Measurements from ENCODE around the gene GH2. TPM values are rescaled to one million over a fixed set of nuclear protein-coding genes. Genes with fewer than 3 reads are reported as not detected.

Gene GH2
- total and polyA plus RNA-seq, 4 donors = not detected

GRCh38 chr17:63842173-63842539, 39.6 kb downstream of the GH2 start:
- ATAC-seq (ENCODE audit: insufficient read depth, low FRiP score) (no peak), DNase-seq (no peak)
- TF ChIP-seq CTCF (IDR thresholded peaks at IDR 0.05; ENCODE audit: control extremely low read depth, extremely low read depth) = no peak
- Histone ChIP-seq H3K4me3 (peak overlapping the region; percentile 75), H3K4me1 (ENCODE audit: control insufficient read depth in 5 of 5, insufficient read depth in 5 of 5, low read length in 5 of 5) (peaks cover 17 to 56% (median 29%) of the 10 kb centered on the region in 5 donors), H3K36me3 (ENCODE audit: control insufficient read depth in 4 of 4, insufficient read depth in 4 of 4, low read length in 4 of 4) (peaks cover 0 to 5% (median 3%) of the 10 kb centered on the region in 4 donors), H3K27ac (ENCODE audit: low read depth in 1 of 2, low read length in 1 of 2) (peak overlapping the region; percentile 83 to 98), H3K27me3 (ENCODE audit: control insufficient read depth in 3 of 3, insufficient read depth in 3 of 3, low read length in 2 of 3) (no peaks in the 10 kb centered on the region), H3K9me3 (ENCODE audit: control insufficient read depth in 4 of 4, insufficient read depth in 3 of 4, low read length in 3 of 4) (no peaks in the 10 kb centered on the region), H3K9ac (ENCODE audit: insufficient read depth in 1 of 2, low read length in 2 of 2) (peak overlapping the region; percentile 63 to 75)
- 0 to 1% methylated on average over 23 to 36 of the region's 36 CpGs for WGBS, 2 donors

DNA sequence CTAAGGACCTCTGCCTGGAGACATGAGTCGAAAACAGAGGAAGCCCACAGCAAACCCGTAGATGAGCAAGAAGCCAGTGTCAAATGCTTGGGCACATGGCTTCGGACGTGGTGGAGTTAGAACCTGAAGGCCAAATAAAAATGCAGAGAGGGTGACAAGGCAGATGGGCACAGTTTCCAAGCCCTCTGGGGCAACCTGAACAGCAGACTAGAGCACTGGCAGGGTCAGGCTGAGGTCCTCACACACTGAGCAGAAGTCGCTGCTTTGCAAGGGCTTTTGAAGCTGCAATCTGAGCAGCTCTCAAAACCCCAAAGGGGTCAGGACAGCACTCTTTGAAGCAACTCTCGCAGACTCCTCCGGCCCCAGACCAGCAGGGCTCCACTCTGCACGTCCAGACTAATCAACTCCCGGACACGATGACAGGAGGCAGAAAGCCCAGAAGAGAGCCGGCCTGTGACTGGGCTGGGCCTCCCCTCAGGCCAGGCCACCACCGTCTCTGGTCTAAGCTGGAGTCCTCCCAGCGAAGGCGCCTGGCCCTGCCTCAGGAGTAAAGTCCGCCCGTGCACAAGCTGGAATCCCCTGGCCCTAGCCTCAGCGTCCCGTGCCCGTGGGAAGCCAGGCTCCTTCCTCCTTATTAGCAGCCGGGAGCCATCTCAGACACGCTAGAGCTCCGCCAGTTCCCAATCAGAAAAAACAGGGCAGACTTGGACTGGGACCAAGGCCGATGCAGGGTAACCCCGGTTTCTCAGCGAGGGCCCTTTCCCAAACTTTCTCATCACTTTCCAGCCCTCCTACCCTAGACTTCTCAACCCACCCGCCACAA, 40.2 kb downstream of the GH2 start:
- peak overlapping the region; percentile 75 for H3K4me3 ChIP-seq
- H3K9ac ChIP-seq (ENCODE audit: insufficient read depth in 1 of 2, low read length in 2 of 2) = peak overlapping the region; percentile 63 to 75
- WGBS, 2 donors = 4 to 7% methylated on average over 26 of the region's 26 CpGs
- peak overlapping the region; percentile 83 to 98 for H3K27ac ChIP-seq (ENCODE audit: low read depth in 1 of 2, low read length in 1 of 2)
- peaks cover 17 to 58% (median 29%) of the 10 kb centered on the region in 5 donors for H3K4me1 ChIP-seq (ENCODE audit: control insufficient read depth in 5 of 5, insufficient read depth in 5 of 5, low read length in 5 of 5)
- ATAC-seq (ENCODE audit: insufficient read depth, low FRiP score) (no peak), DNase-seq (peak; percentile 84 to 91 (median 90))
- no peaks in the 10 kb centered on the region for H3K27me3 ChIP-seq (ENCODE audit: control insufficient read depth in 3 of 3, insufficient read depth in 3 of 3, low read length in 2 of 3)
- TF ChIP-seq CTCF (IDR thresholded peaks at IDR 0.05; ENCODE audit: control extremely low read depth, extremely low read depth) = no peak
- no peaks in the 10 kb centered on the region for H3K9me3 ChIP-seq (ENCODE audit: control insufficient read depth in 4 of 4, insufficient read depth in 3 of 4, low read length in 3 of 4)
- H3K36me3 ChIP-seq (ENCODE audit: control insufficient read depth in 4 of 4, insufficient read depth in 4 of 4, low read length in 4 of 4) = peaks cover 3 to 10% (median 5%) of the 10 kb centered on the region in 4 donors

DNA sequence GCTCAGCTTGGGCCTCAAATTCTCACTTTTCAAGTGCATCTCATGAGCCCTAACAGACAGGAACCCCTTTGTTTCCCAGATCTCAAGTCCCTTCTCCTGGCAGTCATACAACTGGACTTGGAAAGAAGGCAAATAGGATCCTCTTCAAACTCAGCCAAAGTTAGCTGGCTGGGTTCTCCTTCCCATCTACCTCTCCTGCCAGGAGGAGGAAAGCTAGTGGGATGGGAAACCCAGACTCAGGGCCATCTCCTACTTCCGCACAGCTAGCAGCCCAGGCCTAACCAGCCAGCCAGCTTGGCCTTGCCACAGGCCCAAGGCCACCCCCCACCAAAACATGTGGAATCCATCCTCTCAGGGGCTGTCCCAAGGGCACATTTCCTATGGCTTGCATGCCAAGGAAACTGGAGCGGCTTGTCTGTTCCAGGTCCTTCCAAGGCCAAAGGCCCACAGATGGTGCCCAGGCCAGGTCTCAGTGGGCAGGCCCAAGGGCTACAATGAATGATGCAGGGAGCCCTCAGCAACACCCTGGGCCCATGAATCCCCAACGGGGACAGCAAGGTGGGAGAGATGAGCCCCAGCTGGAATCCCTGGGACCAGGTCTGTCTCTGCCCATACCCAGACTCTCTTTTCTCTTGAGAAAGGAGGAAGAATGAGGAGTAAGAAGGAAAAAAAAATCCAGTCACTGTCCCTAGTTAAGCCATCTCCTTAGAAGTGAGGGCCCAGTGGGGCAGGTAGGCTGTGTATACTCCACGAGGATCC, 41.0 kb downstream of the GH2 start:
- H3K27ac ChIP-seq (ENCODE audit: low read depth in 1 of 2, low read length in 1 of 2) = peak overlapping the region; percentile 83 to 98
- H3K36me3 ChIP-seq (ENCODE audit: control insufficient read depth in 4 of 4, insufficient read depth in 4 of 4, low read length in 4 of 4) = peaks cover 3 to 14% (median 7%) of the 10 kb centered on the region in 4 donors
- H3K4me3 ChIP-seq = no peak overlapping the region
- peak overlapping the region in 1 of 2 donors; percentile 75 for H3K9ac ChIP-seq (ENCODE audit: insufficient read depth in 1 of 2, low read length in 2 of 2)
- no peak for TF ChIP-seq CTCF (IDR thresholded peaks at IDR 0.05; ENCODE audit: control extremely low read depth, extremely low read depth)
- peaks cover 17 to 58% (median 29%) of the 10 kb centered on the region in 5 donors for H3K4me1 ChIP-seq (ENCODE audit: control insufficient read depth in 5 of 5, insufficient read depth in 5 of 5, low read length in 5 of 5)
- H3K9me3 ChIP-seq (ENCODE audit: control insufficient read depth in 4 of 4, insufficient read depth in 3 of 4, low read length in 3 of 4) = no peaks in the 10 kb centered on the region
- DNase-seq = peak in 2 of 3 donors; percentile 44 to 54
- ATAC-seq (ENCODE audit: insufficient read depth, low FRiP score) = no peak
- no peaks in the 10 kb centered on the region for H3K27me3 ChIP-seq (ENCODE audit: control insufficient read depth in 3 of 3, insufficient read depth in 3 of 3, low read length in 2 of 3)
- 55 to 76% methylated on average over 4 of the region's 4 CpGs for WGBS, 2 donors

Data from lung (tissue), 12 donors.